Ammon's horn (tissue), 1 donor: Measurements from ENCODE around the gene RALB.

Experiments used
- DNase-seq: peaks from one replicate; pipeline ENCODE4 v3.0.0-alpha.2; 2016; ENCODE audit warnings: low spot score

RALB gene

DNA sequence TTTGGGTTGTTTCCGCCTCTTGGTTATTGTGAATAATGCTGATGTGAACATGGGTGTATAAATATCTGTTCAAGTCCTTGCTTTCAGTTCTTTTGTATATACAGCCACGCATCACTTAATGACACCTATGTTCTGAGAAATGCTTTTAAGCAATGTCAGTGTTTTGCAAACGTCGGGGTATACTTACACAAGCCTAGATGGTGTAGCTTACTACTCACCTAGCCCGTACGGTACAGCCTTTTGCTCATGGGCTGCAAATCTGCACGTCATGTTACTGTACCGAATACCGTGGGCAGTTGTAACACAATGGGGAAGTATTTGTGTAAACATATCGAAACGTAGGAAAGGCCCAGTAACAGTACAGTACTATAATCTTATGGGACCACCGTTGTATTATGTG lies 12.4 kb downstream of the RALB start:
- no peak for DNase-seq

DNA sequence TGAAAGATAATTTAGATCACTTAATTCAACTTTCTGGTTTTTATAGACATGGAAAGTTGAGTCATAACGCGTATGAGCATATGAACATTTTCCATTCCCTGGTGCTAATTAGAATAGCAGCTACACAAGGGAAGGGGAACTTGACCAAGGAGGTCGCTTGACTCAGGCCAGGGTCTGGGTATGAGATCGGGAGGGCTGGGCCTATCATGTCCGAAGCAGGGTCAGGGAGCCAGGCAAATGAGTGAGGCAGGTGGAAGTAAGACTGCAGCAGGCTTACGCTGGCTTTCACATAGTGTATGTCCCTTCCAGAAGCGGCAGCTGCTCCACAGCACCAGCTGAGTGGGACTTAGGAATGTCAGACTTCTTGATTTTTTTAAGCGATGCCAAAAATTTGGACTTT lies 14.7 kb downstream of the RALB start:
- no peak for DNase-seq

DNA sequence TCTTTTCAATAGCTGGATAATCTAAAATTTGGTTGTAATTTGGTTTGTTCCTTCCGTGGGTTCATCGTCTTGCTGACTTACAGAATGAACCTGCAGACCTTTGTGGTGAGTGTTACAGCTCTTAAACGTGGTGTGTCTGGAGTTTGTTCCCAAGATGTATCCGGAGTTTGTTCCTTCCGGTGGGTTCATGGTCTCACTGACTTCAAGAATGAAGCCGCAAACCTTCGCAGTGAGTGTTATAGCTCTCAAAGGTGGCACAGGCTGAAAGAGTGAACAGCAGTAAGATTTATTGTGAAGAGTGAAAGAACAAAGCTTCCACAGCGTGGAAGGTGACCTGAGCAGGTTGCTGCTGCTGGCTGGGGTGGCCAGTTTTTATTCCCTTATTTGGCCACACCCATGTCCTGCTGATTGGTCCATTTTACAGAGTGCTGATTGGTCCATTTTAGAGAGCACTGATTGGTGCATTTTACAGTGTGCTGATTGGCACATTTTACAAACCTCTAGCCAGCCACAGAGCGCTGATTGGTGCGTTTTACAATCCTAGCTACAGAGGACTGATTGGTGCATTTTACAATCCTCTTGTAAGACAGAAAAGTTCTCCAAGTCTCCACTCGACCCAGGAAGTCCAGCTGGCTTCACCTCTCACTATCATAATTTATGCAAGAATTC lies 16.6 kb downstream of the RALB start:
- DNase-seq: no peak

DNA sequence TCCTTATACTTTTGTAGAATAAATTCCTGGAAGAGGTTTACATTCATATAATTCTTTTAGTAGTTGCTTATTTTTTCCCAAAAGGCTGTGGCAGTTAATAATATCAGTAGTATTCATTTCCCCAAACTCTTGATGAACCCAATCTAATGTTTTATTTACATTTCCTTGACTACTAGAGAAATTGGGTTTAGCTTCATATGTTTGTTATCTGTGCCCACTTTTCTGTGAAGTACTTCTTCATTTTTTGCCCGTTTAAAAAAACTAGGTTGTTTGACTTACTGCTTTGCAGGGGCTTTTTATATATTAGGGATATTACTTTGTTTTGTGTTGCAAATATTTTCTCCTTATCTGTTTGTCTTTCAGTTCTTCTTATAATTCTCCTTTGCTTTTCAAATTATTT lies 17.2 kb downstream of the RALB start:
- DNase-seq: no peak

DNA sequence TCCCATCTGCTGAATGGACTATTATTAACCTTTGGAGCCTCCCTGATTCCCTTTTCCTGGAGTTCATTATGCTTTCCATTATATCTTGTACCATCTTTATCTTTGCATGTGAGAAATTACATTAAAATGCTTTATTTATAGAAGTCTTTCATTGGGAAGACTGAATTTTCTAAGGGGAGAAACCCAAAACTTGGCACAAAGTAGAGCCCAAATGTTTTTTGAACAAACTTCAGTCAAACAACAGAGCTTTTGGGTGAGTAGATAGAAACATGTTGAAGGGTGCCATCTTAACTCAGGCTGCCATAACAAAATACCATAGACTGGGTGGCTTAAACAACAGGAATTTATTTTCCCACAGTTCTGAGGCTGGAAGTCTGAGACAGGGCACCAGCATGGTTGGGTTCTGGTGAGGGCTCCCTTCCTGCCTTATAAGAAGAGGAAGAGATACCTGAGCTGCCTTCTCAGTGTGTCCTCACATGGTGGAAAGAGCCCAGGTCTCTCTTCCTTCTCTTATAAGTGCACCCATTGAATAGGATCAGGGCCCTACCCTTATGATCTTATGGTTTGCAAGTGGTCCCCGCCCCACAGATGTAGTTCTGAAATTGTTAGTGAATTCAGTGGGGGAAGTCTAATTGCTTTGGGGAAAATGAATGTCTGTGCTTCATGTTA lies 19.2 kb downstream of the RALB start:
- DNase-seq: no peak

DNA sequence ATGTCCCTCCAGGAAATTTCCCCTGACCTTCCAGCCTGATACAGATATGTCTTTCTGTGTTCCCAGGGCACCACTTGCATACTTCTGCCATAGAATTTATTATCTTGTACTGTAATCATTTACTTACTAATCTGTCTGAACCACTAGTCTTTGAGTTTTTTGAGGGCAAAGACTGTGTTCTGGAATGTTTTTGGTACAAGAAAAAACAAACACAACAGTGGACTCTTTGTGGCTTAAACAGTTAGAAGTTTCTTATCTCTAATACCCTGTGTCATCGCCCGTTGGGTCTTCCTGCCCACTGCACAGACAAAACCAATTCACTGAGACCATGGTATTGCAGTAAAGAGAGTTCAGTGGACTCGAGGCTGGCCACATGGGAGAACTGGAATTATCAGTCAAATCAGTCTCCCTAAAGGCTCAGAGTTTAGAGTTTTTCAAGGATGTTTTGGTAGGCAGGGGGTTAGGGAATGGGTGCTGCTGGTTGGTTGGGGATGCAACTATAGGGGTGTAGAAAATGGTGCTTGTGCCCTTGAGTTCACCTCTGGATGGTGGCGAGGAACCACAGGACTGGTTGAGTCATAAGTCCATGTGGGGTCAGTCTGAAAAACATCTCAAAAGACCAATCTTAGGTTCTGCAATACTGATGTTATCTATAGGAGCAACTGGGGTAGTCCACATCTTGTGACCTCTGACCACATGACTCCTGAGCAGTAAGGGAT lies 20.3 kb downstream of the RALB start:
- DNase-seq: no peak

DNA sequence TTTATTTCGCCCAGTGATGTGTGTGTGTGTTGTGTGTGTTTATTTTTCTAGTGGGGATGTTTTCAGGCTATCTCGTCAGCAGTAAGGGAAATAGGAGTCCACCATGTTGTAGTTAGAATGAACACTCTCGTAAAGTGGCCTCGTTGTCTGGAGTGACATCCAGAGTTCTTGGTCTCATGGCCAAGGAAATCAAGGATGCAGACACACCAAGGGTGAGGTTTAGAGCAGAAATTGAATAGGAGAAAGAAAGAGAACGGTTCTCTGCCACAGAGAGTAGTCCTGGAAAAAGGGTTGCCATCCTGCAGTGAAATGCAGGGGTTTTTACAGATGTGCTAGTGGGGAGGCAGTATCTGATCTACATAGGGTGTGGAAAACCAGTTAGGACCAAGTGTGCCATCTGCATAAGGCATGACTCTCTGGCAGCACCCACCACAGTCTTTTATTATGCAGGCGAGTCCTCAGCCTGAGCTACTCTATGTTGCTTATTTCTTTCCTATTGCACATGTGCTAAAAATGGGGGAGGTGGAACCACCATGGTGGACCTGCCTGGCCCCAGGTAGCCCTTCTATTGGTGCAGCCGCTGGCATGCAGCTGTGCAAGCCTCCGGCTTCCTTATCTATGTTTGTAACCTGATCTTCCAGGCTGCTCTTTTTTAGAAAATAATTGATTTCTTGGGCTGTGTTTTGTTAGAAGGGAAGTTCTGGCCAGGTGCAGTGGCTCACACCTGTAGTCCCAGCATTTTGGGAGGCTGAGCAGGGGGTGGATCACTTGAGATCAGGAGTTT lies 23.2 kb downstream of the RALB start:
- DNase-seq: no peak

DNA sequence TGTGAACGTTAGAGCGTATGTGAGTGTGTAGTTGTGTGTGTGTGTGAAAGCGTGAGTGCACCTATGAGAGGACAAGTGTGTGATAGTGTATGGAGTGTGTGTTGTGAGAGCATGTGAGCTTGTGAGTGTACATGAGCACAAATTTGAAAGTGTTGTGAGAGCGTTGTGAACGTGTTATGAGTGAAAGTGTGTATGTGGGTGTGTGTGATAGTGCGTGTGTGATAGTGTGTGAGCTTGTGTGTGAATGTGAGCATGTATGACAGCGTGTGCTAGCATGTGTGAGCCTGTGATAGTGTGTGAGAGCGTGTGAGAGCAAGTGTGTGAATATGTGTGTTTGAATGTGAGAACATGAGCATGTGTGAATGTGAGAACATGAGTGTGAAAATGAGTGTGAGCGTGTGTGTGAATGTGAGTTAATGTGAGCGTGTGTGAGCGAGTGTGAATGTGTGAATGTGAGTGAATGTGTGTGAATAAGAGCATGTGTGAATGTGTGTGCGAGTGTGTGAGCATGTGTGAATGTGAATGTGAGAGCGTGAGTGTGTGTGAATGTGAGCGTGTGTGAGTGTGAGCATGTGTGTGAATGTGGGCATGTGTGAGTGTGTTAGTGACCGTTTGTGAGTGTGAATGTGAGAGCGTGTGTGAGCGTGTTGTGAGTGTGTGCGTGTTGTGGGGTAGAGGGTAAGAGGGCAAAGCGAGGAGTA lies 25.0 kb downstream of the RALB start:
- DNase-seq: no peak

DNA sequence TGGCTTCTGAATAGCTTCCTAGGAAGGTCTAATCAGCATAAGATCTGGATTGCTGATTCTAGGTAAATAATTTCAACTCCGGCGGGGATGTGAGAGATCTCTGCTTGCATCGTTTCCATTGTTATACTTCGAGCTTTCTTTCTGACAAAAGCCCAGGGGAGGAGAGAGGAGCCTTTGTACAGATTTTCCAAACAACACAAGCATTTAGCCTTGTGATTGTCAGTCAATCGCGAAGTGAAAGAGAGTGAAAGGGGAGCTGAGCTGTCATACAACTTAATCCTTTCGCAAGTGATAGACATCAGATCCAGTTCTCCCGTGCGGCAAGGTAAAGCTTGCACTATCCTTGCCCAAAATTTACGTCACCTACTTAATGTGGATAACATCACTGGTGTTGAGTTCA lies 26.2 kb downstream of the RALB start:
- DNase-seq: no peak

DNA sequence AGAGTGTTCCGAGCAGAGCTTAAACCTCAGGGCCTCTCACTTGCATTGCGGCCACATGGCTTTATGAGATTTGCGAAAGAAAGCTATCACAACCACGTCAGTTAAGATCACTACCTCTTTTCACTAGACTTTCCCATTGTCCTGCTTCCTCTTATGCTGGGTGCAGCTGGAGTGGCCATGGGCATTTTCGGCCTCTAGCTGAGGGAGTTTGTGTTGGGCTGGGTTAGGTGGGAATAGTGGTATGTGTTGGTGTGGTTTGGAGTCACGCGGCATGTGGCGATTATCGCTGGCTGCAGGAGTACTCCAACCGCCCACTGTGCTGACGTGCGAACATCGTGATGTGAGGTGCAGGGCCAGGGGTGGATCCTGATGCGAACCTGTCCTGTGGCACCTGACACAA lies 27.1 kb downstream of the RALB start:
- no peak for DNase-seq

DNA sequence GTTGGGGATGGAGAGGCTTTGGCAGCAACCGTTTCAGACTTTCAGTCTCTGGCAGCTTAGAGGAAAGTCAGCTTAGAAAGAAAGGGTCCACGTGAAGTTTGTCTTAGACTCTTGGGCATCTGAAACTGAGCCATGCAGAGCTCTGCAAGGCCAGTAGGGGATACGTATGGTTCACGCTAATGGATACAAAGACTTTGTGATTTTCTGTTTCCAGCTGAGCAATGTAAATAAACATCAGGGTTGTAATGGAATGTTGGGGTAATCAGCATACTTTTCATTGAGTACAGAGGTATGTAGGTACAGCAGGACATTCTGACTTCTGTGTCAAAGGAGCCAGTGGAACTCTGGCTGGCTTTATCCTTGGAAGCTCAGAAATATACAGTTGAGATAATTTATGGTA lies 31.0 kb downstream of the RALB start:
- DNase-seq: no peak

DNA sequence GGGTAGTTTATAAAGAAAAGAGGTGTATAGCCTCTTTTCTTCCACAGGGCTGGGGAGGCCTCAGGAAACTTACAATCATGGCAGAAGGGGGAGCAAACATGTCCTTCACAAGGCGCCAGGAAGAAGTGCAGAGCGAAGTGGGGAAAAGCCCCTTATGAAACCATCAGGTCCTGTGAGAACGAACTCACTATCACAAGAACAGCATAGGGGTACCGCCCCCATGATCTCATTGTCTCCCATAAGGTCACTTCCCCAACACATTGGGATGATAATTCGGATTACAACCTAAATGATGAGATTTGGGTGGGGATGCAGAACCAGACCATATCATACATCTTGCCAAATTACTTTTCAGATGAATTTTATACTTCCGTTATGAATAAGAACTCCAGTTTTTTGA lies 32.4 kb downstream of the RALB start:
- DNase-seq: no peak

DNA sequence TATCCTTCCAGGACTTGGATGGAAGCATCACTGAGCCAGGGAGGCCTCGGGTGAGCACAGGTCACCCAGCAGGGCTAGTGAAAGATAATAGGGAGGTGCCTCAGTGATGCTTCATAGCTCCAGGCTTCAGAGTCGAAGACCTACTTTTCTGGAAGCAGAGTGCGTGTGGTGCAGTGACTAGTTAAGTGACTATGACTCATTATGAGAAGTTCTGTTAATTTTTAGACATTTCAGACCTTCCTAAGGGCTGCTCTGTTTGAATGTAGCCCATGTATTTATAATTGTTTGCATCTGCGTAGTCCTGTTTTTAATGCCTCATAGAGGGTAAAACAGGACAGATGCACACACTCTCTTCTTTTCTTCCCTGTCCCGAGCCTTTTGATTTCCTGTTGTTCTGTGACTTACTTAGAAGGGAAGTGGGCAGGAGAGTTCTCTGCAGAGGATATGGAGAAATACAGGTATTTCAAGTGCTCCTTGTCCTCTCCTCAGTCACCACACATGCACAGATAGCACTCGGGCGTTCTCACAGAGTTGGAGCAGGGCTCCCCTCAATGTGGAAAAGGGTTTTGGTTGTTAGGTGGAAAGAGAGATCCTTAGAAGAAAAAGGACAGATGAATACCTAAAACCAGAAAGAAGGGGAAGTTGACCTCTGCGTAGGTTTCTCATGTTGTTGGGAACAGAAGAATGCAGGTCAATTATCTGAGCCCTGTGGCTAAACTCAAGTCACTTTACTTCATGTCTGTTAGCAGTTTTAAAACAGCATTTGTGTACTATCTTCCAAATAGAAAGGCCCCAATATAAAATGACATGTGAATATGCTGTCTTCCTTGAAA lies 34.7 kb downstream of the RALB start:
- DNase-seq: no peak

DNA sequence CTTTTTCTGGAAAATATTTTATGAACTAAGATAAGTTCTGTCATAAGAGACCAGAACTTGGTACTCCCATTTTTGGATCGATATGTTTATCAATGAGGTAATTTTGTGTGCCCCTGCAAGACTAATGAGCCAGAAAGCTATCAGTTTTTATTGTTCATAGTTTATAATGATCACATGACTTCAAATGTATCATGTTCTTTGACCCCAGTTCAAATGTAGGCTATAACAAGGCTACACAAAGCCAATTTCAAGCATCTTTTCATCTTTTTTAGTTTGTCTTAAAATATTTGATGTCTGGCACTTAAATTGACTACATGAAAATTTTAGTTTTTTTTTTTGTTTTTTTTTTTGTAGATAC lies 35.3 kb downstream of the RALB start:
- no peak for DNase-seq

DNA sequence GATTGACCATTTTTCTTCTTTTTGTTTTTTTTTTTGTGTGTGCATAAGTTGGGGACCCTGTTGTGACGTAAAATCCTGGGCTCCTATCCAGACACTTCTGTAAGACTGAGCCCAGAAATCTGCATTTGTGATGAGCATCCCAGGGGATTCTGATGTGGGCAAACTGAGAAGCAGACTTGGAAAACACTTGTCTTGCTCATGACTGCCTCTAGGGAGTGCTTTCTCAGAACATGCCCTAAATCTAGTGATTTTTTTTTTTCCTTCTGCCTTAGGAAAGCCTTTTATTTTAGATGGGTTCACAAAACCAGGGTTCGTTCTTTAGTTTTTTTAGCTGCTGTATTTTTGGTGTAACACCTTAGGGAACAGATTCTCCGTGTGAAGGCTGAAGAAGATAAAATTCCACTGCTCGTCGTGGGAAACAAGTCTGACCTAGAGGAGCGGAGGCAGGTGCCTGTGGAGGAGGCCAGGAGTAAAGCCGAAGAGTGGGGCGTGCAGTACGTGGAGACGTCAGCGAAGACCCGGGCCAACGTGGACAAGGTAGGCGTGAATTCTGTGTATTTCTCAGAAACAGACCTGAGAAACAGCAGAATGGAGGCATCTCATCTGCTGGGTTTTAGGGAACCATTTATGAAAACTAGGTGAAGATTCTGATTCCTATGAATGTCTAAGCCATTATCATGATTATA lies 36.7 kb downstream of the RALB start:
- no peak for DNase-seq

DNA sequence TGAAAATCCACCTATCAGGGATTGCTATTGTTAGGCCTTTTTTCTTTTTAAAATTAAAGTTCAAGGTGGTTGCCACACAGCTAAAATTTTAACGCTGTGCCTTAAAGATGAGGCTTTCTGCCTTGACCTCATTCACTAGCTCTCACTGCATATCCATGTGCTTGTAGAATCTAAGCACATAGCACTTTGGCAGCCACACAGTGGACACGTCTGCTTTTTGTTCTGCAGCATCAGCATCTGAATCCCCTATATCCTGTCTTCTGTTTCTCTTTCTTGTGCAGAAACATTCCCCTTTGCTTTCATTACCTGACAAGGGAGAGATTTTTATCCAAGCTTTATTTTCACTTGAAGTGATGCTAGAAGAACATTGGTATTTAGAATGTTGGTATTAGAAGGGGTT lies 38.1 kb downstream of the RALB start:
- DNase-seq: no peak

DNA sequence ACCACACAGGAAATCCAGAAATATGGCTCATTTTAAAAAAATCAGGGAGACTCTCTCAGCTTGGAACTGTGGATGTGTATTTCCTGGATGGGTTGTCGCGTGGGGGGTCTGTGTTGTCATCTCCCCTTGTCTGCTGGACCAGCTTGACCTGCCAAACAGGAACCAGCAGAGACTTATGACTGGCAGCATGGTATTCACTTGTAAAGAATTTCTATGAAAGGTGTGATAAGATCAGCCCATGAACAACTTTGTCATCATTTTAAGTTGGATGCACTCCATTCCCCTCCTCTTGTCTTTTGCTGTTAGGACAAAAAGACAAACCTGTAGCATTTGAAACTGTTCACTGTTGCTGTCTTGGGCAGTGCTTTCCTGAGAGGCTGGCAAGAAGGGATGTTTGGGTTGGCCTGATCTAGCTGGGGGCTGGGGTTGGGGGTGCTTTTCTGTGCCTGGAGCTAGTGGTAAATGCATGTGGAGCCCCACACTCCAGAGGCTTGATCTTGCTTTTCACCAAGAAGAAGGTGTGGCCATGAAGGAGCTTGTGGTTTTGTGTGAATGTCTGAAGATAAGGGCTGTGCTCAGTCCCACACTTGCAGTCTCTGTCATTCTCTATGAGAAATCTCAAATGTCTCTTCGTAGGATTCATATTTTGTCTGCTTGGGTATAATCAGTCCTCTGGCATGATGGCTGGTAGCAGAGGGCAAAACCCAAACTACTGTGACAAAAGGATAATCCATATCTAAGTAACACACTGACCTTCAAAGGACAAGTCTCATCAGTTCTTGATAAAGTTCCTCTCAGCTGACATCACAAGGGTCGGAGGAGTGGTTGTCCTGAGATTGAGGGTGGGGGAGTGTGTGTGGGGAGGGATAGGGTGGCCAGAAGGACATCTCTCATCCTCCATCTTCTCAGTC lies 39.0 kb downstream of the RALB start:
- no peak for DNase-seq

DNA sequence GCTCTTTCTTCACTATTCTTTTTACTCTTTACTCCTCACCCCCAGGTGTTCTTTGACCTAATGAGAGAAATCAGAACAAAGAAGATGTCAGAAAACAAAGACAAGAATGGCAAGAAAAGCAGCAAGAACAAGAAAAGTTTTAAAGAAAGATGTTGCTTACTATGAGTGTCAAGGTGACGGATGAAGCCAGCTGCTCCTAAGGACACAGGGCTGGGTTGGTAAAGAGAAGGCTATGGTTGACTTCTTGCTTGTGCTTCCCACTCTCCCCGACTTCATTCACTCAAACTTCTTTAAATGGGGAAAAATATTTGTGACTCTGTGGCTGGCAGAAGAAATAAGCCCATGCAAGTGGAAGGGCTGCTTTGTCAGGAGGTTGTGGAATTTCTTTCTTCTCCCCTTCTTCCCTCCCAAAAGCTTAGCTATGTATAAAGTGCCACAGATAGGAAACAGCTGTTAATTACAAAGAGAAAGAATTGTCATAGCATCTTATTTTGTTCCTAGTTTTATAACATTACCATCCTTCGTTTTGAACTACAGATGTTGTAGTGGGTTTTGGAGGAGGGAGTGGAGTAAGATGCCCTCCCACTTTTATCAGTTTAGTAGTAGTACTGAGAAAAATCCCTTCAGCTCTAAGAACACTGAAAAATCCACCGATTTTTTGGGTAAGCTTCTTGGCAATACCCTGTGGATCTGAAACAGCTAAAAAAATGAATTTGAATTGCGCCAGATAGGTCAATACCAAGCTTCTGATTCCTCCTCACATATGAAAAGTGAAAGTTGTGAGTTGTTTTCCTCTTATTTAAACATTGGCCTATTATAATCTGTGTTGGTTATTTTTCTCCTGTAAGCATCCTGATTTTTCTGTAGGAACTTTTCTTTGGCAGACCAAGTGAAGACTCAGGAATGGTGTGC lies 40.7 kb downstream of the RALB start:
- DNase-seq: no peak

DNA sequence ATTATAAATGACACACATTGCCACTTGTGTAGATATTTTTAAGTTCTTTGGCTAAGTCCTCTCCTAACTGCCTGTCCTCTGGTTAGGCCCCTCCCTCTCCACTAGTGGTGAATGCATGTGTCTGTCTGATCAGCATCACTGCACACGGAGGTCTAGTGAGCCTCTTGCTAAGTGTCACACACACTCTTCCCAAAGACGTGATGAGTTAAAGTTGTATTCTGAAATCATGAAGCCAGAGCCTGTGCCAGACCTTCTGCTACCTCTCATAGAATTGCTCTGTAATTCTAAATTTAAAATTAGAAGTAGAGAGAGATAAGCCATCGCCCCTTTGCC lies 41.3 kb downstream of the RALB start:
- DNase-seq: no peak
